ENCODE data around the gene STRN3.
"Not testable (repeated sequence)": the region's sequence is repeated elsewhere in the genome, so short reads cannot be mapped to it uniquely, and the experiment has no call there.

Gene STRN3

GRCh38 chr14:30999038-30999773, 27.0 kb downstream of the STRN3 start:
- no peak for DNase-seq

- DNase-seq, result no peak
Observed at GRCh38 chr14:30998100-30998706, 28.0 kb downstream of the STRN3 start.

- DNase-seq, result no peak
Observed at GRCh38 chr14:30996892-30997659, 29.1 kb downstream of the STRN3 start.

- no peak for DNase-seq
Observed at GRCh38 chr14:30995689-30996088, 30.5 kb downstream of the STRN3 start.

GRCh38 chr14:30994681-30995620, 31.2 kb downstream of the STRN3 start:
- no peak for DNase-seq

- DNase-seq, result no peak
Observed at GRCh38 chr14:30993071-30993470, 33.1 kb downstream of the STRN3 start.

GRCh38 chr14:30991408-30991807, 34.8 kb downstream of the STRN3 start:
- no peak for DNase-seq

- no peak for DNase-seq
Observed at GRCh38 chr14:30990770-30991169, 35.4 kb downstream of the STRN3 start.

GRCh38 chr14:30988509-30988908, 37.7 kb downstream of the STRN3 start:
- DNase-seq, result no peak

- DNase-seq, result no peak
Observed at GRCh38 chr14:30985796-30986195, 40.4 kb downstream of the STRN3 start.

GRCh38 chr14:30983858-30984257, 42.3 kb downstream of the STRN3 start:
- no peak for DNase-seq

- DNase-seq, result no peak
Observed at GRCh38 chr14:30982533-30982932, 43.6 kb downstream of the STRN3 start.

- no peak for DNase-seq
Observed at GRCh38 chr14:30980980-30981379, 45.2 kb downstream of the STRN3 start.

GRCh38 chr14:30980106-30980704, 46.0 kb downstream of the STRN3 start:
- DNase-seq, result not testable (repeated sequence)

- no peak for DNase-seq
Observed at GRCh38 chr14:30977752-30978151, 48.4 kb downstream of the STRN3 start.

GRCh38 chr14:30974628-30975027, 51.6 kb downstream of the STRN3 start:
- no peak for DNase-seq

- DNase-seq, result no peak
Observed at GRCh38 chr14:30972882-30973582, 53.1 kb downstream of the STRN3 start.

- DNase-seq, result not testable (repeated sequence)
Observed at GRCh38 chr14:30972036-30972732, 54.0 kb downstream of the STRN3 start.

- no peak for DNase-seq
Observed at GRCh38 chr14:30971586-30971985, 54.6 kb downstream of the STRN3 start.

- DNase-seq, result not testable (repeated sequence)
Observed at GRCh38 chr14:30969796-30970195, 56.4 kb downstream of the STRN3 start.

Data from NCI-H2081 treated with DMSO at 0.1 percent for 48 hours (cell line).